ENCODE data around the gene PPM1L.
"Not testable (repeated sequence)": the region's sequence is repeated elsewhere in the genome, so short reads cannot be mapped to it uniquely, and the experiment has no call there.

PPM1L gene

DNA sequence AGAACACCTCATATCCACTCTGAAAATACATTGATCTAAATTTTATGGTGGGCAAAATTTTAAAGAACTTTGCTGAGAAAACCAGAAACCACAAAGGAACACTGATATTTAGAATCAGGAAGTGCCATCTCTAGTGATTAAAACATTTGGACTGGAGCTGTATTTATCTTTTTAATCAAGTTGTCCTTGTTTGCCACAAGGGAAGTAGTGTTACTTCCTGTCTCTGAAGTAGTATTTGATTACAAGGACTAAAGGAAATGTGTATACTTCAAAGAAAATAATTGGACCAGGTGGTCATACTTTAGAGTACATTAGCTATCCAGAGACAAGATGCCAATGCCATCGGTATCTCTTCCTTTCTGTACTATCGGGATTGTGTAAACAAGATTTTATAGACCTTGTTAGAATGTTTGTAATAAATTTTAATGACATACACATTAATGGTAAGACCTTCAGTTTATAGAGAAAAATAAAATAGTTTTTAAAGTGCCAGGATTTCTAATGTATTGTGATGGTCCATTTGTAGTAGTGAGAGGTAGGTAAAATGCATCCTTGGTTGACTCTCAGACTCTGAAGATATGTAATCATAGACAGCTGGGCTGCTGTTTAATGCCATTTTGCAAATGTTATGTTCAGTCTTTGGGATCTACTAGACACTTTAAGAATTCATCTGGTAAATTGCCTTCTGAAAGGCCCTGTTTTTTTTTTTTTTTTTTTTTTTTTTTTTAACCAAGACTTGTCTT, 217.2 kb downstream of the PPM1L start:
- in situ Hi-C loops (cut with MboI; ENCODE audit: low sequenced_read_pairs), result no loop called here

DNA sequence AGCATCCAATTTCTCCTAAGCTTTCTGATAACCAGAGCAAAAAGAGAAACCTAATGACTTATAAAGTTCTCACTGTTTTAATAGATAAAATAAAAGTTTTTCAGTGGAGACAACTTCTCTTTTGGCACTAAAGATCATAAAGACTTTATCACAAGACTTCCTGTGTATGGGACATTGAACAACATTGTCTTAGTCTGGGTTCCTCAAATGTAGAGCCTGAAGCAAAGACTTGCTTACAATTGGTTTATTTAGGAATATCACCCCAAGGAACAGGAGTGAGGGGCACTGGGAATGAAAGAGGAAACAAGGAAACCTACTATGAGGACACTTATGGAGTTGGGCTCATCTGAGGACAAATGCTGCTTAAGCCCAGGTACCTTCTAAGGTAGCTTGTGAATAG, 221.7 kb downstream of the PPM1L start:
- in situ Hi-C loops (cut with MboI; ENCODE audit: low sequenced_read_pairs), result no loop called here

DNA sequence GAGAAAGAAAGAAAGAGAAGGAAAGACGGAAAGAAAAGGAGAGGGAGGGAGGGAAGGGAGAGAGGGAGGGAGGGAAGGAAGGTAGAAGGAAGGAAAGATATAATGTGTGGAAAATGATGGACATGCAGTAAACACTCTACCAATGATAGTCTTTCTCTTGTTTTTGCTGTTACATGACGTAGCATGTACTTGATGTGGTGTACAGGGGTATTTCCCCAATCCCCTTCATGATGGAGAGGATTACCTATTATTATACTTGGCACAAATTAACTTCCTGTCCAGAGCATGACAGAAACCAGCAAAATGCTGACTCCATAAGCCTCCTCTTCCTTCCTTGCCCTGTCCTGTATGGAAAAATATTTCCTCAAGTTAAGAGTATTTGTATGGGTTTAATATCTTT, 224.7 kb downstream of the PPM1L start:
- in situ Hi-C loops (cut with MboI; ENCODE audit: low sequenced_read_pairs), result no loop called here

DNA sequence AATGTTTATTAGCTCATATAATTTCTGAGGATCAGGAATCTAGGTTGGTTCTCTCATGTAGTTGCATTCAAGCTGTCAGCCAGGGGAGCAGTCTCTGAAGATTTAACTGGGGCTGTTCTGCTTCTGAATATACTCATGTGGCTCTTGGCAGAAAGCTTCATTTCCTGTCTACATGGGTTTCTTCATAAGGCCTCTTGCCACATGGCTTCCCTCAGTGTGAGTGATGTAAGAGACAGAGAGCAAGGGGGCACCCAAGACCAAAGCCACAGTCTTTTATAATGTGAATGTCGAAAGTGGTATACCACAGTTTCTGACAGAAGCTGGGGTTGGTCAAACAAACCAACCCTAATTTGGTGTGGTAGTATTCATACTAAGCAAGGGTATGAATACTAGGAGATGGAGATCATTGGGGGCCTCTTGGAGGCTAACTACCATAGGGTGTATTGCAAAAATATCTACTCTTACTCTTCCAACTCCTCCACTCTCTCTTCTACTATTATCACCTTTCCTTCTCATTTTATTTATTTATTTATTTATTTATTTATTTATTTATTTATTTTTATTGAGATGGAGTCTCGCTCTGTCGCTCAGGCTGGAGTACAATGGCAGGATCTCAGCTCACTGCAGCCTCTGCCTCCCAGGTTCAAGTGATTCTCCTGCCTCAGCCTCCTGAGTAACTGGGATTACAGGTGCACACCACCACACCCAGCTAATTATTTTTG, 225.3 kb downstream of the PPM1L start:
- in situ Hi-C loops (cut with MboI; ENCODE audit: low sequenced_read_pairs), result no loop called here

DNA sequence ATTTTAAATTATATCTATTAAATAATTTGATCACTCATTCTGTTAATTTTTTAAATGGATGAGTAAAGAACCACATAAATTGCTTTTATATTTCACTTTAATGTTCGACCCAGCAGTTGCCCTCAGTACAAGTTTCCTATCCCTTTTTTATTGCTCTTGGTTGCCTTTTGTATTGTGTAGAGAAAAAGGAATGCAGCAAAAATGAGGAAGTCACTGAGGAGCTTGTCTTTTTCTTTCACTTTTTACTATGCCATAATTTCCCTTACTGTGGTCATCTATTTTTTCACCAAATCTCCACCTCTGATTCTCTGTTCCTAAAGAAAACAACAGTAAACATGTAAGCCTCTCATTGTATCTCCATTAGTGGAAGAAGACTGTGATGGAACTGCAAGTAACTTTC, 226.5 kb downstream of the PPM1L start:
- in situ Hi-C loops (cut with MboI; ENCODE audit: low sequenced_read_pairs), result no loop called here

DNA sequence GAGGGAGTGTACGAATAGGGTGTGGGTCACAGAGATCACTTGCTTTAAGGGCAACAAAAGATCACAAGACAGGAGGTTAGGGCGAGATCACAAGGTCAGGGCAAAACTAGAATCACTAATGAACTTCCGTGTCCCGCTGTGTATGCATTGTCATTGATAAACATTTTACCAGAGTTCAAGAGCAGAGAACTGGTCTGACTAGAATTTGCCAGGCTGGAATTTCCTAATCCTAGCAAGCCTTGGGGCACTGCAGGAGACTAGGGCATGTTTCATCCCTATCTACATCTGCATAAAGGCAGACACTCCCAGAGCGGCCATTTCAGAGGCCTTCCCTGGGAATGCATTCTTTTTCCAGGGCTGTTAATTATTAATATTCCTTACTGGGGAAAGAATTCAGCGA, 227.9 kb downstream of the PPM1L start:
- in situ Hi-C loops (cut with MboI; ENCODE audit: low sequenced_read_pairs), result not testable (repeated sequence)

DNA sequence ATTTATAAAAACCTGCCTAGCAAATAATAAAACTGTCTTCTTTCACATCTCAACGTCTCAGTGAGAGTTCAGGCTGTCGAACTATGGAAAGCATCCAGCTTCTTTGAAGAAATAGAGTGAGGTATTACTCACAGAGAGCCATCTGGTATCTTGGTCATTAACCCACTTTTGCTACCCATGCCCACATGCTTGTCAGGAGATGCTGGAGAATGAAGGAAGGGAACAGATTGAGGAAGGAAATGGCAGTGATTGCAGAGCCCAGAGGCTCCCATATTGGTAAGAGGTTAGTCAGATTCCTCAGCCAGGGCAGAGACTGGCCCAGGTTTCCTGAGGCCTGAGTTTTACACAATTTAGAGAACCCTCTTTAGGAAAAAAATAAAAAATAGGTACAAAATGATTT, 230.0 kb downstream of the PPM1L start:
- in situ Hi-C loops (cut with MboI; ENCODE audit: low sequenced_read_pairs), result no loop called here

DNA sequence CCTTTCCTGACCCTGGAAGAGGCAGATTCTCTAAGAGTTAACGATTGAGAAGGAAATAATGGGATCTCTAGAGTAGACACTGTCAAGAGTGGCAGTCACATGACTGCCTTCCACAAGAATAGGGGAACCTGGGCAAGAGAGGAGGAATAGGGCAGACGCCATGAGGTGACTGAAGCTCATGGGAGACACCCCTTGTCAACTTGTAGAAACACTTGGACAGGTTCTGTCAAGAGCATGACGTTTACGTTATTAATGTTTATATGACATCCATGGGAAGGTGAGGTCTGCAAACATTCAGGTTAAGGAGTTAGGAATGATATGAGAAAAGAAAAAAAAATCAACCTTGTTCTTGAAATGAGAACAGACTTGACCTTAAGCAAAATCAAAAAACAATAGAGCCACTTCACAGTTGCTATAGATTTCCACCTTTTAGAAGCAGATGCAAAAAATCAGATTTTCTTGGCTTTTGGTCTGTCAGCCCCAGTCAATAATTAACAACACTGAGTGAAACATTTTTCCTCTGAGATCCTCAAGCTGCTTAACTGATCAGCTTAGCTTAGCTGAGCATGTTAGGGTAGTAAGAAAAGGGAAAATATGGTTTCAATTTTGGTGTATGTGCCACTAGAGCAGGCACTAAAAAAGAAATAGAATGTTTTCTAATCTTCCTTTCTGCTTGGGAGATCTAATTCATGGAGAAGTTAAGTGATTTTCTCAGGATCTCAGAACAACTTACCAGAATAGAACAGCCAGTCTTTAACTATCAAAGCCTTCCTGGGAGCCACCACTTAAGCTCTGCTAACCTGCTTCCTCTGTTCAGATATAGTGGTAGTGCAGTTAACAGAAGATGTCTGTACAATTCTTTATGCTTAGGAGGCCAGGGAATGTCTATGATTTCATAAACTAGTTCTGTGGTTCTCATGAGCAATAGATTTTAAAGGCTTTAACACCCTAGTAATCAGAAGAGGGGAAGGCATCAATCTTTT, 232.2 kb downstream of the PPM1L start:
- in situ Hi-C loops (cut with MboI; ENCODE audit: low sequenced_read_pairs), result no loop called here

DNA sequence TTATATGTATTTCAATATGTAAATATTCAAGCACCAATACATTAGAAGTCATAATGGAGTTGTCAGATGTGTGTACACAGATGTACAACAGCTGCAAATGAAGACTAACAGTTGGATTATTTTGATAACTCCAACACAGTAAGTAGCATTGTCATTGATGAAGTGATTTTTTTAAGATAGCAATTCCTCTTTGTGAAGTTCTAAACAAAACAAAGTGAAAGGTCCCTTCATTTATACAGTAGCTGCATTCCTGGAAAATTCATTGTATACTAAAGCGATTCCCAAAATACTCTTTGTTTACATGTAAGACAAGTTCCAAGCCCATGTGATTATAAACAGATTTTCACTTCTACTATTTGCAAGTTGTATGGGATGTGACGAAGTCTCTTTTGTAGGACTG, 234.4 kb downstream of the PPM1L start:
- in situ Hi-C loops (cut with MboI; ENCODE audit: low sequenced_read_pairs), result no loop called here

DNA sequence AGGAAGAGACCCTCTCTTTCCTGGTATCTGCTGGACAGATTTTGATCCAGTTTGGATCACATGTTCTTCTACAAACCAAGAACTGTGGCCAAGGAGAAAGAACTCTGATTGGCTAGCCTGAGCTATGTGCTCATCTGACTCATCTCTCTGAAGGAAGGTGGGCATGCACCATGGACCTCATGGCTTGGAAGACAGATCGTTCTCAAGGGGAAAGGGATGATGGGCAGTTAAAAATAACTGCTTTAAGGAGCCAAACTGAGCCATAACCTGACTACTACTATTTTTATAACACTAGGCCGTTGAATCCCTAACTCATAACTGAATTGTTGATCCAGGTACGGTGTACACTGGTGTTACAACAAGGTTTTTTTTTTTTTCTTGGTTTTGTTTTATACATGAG, 236.7 kb downstream of the PPM1L start:
- in situ Hi-C loops (cut with MboI; ENCODE audit: low sequenced_read_pairs), result no loop called here

DNA sequence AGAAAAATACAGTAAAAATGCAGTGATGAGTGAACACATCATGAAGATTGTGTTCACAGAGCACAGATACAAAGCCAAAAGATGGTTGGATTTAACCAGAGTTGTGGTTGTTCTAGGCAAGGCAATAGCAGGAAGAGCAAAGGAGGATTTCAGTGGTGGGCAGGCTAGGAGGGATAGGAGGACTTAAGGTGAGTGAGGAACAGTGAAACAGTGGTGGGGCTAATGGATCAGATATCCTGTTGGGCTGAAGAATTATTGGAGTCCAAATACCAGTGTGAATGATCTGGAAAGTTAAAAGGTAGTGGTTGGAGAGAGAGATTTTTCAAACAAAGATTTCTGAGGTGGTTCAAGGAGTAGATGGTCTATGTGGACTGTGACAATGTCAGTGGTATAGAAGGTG, 240.8 kb downstream of the PPM1L start:
- in situ Hi-C loops (cut with MboI; ENCODE audit: low sequenced_read_pairs), result no loop called here

DNA sequence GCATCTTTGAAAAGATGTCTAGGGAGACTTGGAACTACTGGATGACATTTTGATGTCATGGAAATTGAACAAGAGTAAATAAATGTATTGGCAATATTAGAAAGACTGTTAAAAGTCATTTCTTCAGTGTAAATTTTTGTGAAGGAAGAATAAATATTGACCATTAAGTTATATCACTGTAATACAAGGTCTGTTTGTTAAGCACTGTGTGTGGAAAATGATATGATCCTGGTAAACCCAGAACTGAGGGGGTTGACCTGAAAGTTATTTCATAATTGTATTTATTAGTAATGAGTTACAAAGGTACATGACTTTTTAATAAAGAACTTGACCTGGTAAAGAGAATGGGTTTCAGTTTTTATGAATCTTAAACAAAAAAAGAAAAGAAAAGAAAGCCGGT, 242.6 kb downstream of the PPM1L start:
- in situ Hi-C loops (cut with MboI; ENCODE audit: low sequenced_read_pairs), result no loop called here

DNA sequence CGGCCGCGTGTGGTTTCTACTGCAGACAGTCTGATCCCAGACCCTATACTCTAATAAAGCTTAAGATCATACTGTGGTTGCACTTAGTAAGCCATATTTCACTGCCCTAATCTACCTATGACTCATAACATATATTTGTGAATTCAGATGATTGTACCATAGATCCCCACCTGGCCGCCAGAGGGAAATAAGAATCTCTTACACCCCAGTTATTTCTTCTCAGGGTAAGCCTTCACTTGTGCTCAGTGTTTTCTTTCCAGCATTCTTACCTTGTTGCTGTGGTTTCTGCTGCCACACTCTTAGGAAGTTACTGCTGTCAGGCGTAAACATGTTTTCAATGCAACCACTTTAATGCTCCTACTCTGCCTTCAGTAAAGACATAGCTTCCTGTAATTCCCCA, 243.2 kb downstream of the PPM1L start:
- in situ Hi-C loops (cut with MboI; ENCODE audit: low sequenced_read_pairs), result no loop called here

DNA sequence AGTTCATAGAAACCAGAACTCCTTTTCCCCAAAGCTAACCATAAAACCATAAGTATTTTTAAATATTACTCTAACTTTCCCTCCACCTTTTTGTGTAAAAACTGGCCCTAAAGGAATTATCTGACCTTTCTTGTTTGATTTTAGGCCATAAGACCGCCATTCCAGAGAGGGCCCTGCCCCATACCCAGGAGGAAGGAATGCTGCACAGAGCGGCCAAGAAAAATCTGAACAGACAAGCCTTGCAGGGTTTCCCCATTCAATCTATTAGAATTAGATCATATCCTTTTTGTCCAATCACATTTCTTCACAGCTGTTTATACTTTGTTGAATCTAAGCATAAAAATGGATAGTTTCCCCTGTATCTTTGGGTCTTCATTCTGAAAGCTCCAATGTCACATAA, 252.1 kb downstream of the PPM1L start:
- in situ Hi-C loops (cut with MboI; ENCODE audit: low sequenced_read_pairs), result no loop called here

DNA sequence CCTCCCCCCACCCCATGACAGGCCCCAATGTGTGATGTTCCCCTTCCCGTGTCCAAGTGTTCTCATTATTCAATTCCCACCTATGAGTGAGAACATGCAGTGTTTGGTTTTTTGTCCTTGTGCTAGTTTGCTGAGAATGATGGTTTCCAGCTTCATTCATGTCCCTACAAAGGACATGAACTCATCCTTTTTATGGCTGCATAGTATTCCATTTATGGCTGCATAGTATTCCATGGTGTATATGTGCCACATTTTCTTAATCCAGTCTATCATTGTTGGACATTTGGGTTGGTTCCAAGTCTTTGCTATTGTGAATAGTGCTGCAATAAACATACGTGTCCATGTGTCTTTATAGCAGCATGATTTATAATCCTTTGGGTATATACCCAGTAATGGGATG, 254.1 kb downstream of the PPM1L start:
- in situ Hi-C loops (cut with MboI; ENCODE audit: low sequenced_read_pairs), result not testable (repeated sequence)

DNA sequence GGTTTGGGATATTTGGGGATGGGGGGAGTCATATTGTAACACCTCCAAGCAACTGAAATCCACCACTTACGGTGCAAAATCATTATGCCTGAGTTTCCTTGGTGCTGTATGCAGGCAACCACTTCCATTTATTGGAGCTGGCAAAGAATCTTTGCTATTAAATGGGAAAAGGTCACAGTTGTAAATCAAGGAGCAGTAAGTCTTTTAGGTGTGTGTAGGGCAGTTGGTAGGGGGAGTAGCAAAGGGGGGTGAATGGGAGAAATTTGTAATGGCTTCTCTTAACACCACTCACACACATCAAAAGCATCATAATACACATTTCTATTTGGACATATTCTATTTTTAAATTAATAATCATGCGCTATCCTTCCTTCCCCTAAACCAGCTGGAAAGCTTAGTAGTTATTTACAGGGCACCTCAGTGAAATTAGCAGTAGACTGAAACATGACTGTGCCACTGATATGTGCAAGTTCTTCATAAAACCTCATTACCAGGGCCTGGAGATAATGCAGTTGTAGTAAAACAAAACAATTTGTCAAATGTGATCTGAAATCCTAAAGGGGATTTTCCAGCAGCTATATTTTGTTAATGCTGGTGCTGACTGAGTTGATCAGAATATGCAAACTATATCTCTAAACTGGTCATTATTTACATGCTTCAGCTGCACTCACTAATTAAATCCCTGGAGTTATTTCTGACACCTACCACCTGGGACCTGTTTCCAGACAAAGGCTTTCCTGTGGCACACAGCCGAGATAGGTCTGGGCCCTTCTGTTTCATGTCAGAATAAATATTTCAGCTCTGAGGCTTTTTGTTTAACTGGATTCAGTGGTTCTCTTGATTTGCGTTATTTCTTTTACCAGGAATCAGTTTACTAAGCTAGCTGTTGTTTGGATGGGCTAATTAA, 259.1 kb downstream of the PPM1L start:
- in situ Hi-C loops (cut with MboI; ENCODE audit: low sequenced_read_pairs), result no loop called here

DNA sequence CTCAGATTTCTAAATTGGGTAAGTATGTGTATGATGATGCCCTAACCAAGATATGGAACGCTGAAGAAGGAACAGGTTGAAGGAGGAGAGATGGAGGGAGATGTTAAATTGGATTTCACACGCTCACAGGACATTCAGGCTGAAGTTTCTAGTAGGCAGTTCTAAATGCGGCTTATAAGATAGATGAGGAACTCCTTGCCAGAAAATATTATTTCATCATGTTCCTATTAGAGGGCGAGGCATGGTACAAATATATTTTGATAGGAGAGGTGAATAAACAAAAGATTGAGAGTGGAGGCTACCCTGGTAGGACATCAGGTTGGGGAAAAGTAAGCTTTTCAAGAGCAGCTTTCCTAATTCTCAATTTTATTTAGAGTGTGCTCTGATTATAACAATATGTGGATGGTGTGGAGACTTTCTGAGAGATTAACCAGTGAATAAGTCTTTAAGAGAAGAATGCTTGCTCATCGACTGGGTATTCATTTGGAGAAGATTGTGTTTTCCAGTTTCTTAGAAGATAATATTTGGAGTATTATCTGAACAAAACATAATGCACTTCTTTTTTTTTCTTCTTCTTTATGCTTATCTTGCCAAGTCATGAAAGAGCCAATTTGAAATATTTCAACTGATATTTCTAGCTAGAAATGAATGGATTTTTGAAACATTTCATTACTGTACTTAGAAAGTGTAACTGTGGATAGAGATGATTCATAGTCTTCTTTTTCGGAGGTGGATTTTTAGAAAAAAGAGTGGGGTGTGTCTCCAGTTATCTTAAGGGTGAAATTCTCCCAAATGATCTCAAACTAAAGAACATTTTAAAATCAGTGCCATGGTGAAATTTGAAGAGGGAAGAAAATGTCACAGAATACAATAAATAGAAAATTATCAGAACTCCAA, 260.6 kb downstream of the PPM1L start:
- in situ Hi-C loops (cut with MboI; ENCODE audit: low sequenced_read_pairs), result no loop called here

DNA sequence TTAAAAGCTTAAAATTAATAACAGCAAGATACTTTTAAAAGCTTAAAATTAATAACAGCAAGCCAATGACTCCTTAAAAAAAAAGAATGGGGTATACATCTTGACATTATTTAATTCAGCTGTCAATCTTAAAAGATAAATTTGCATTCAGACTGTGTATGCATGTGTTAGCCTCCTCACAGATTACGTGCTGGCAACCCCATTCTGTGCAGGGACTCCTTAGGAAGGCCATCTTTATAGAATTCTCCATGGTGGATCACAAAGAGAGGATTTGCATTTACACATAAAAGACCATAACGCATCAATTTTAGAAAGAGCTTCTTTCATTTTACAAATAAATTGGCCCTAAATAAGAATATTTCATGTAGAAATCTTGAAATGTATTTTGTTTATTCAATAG, 261.9 kb downstream of the PPM1L start:
- in situ Hi-C loops (cut with MboI; ENCODE audit: low sequenced_read_pairs), result no loop called here

DNA sequence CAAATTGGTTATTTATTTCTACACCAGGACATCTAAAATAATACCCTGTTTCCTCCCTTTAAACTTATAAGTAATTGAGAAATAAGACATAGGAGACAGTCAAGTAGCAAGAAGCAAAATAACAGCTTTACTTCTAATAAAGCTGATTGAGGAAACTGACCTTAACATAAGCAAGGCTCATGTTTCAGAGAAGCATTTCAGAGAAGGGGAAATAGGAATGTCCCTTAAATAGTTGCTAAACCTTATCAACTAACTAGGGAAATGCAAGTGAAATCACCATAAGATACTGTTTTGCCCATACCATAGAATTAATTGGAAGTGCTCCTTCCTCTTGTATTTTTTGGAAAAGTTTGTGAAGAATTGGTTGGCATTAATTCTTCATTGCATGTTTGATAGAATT, 264.2 kb downstream of the PPM1L start:
- in situ Hi-C loops (cut with MboI; ENCODE audit: low sequenced_read_pairs), result no loop called here
